Fibroblast of mammary gland (primary cell): Measurements from ENCODE around the gene MAN2B2.

ENCODE experiments used
- DNase-seq: peaks from one replicate; pipeline ENCODE4 v3.0.0-alpha.2; 2010; ENCODE audit warnings: low read depth
- H3K4me3 ChIP-seq: 2 replicates; pipeline ENCODE4 v1.5.1; 2011; ENCODE audit warnings: low read depth, mild to moderate bottlenecking, low read length, moderate library complexity; ENCODE audit not compliant: control insufficient read depth
- CTCF ChIP-seq: conservative IDR thresholded peaks from 2 replicates; pipeline ENCODE4 v1.5.1; 2011; ENCODE audit warnings: low read depth, low read length, inconsistent platforms; ENCODE audit not compliant: control insufficient read depth, insufficient read depth

MAN2B2 gene

GRCh38 chr4:6542951-6543350 is 32.0 kb upstream of the MAN2B2 start:
- H3K4me3 ChIP-seq: no peak overlapping the region
- DNase-seq: no peak
- no peak for TF ChIP-seq CTCF

GRCh38 chr4:6546091-6546490 is 28.9 kb upstream of the MAN2B2 start:
- no peak overlapping the region for H3K4me3 ChIP-seq
- no peak for DNase-seq
- no peak for TF ChIP-seq CTCF

GRCh38 chr4:6546681-6547447 is 28.1 kb upstream of the MAN2B2 start:
- TF ChIP-seq CTCF: peak; percentile 86
- DNase-seq: peak; percentile 71
- no peak overlapping the region for H3K4me3 ChIP-seq

GRCh38 chr4:6548201-6548881 is 26.6 kb upstream of the MAN2B2 start:
- TF ChIP-seq CTCF: peak; percentile 46
- no peak overlapping the region for H3K4me3 ChIP-seq
- DNase-seq: peak; percentile 47

GRCh38 chr4:6548882-6549230 is 26.1 kb upstream of the MAN2B2 start:
- H3K4me3 ChIP-seq: no peak overlapping the region
- TF ChIP-seq CTCF: no peak
- DNase-seq: no peak

GRCh38 chr4:6549445-6549844 is 25.5 kb upstream of the MAN2B2 start:
- H3K4me3 ChIP-seq: no peak overlapping the region
- TF ChIP-seq CTCF: no peak
- no peak for DNase-seq
